Fibroblast of the conjunctiva (primary cell): Measurements from ENCODE around the gene REN.

Experiments
- DNase-seq: peaks from one replicate; pipeline ENCODE4 v3.0.0-alpha.2; 2010; ENCODE audit warnings: low read depth

REN gene

DNA sequence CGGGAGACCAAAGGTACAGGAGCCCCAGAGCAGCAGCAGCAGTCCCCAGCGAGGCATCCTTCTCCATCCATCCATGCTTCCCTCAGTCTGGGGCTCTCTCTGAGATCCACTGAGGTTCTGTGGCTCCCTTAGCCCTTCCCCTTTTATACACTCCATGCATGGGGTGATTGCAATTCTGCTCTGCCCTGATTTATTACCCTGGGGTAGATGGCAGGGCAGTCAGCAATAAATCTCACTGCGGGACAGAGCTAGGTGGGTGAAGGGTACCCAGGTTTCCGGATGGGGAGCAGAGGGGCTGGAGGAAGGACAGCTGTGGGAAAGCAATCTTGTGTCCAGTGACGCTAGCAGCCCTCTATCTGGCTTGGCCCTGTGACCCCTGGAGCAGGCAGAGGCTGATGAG lies at the start of gene REN:
Gene REN (minus strand): TSS at position 119 of the 400 bp plus-strand sequence. CDS start 44 bp downstream, at position 75.
- DNase-seq, result no peak

DNA sequence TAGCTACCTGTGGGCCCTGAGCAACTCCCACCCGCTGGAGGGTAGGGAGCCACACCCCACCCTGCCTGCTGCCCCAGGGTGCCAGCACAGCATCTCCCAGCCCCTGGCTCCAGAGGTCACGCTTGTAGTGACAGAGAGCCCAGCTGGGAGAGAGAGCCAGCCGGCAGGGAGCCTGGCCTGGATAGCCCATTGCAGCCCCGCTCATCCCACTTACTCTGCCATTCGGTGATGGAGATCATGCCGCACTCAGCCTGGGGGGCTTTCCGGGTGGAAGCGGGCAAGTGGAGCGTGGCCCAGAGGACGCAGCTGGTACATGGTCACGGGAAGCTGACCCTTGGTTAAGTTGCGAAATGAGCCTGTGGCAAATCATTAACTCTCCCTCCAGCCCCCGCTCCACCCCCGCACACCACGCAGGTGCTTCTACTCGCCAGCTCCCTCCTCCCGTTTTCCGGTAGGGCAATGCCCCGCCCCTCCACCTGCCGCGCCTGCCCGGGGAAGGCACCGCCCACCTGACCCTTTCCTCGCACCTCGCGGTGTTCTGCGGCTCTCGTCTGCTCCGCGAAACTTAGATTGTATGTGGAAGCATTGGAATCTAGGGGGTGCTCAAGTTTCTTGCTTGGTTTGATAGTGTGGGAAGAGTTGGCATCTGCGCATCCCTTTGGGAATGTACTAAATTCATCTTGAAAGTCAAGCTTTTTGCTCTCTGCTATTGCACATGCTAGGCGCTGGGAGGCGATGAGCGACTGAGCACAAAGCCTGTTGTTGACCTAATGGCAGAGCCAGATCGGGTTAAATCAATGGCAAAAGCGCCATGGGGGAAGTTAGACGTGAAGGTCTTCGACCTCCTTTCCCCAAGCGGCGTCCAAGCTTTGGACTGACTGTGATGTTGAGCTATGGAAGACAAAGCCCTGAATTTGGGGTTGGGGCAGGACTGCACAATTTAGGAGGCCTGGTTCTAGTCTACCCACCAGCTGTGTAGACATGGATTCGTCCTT lies 47.8 kb upstream of the REN start, which contains the start of gene GOLT1A:
Gene GOLT1A (minus strand): TSS at position 321 of the 995 bp plus-strand sequence. CDS start 82 bp downstream, at position 239.
- DNase-seq, result peak; percentile 76

DNA sequence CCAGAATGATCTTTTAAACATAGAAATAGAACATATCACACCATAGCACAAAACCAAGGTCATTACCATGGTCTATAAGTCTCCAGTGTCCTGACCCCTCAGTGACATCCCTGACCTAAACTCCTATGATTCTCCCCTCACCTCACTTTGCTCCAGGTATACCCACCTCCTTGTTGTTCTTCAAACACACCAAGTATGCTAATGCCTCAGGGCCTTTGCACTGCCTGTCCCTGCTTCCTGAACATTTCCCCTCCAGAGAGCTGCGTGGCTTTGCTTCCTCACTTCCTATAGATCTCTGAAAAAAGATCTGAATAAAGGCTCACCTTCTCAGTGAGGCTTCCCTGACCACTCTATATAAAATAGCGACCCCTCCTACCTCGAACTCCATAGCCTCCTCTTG lies 46.6 kb upstream of the REN start:
- DNase-seq, result no peak

DNA sequence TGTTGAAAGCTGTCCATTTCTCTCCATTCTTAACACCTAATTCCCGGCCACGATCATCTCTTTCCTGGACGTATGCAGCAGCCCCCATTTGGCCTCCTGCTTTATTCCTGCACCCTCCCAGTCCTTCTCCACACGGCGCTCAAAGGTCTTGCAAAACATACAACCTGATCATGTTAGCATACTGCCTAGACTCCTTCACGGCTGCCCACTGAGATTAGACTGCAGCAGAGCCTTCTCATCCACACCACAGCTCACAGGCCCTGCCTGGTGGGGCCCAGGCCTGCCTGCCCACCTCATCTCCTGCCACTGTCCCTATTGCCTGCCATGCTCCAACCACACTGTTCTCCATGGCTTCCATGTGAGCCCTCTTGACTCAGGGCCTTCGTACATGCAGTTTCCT lies 44.9 kb upstream of the REN start:
- DNase-seq, result no peak

DNA sequence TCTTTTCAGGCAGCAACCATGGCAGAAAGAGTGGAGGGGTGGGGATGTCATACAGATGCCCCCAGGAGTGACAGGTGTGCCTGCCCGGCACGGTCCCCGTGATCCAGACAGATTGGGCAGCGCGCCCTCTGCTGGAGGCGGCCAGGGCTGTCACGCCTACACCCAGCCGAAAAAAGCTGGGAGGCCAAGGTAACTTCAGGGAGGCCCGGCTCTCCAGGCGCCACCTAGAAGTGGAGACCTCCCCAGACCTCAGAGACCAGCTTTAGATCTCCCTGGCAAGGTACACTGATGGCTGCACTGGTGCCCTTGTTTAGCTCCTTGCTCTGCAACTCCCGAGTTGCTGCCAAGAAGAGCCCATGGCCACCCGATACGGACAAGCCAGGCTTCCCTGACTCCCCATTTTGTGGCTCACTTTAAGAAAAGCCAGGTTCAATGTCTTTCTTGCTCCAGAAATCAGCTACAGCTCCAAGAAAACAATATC lies 41.0 kb upstream of the REN start:
- no peak for DNase-seq

DNA sequence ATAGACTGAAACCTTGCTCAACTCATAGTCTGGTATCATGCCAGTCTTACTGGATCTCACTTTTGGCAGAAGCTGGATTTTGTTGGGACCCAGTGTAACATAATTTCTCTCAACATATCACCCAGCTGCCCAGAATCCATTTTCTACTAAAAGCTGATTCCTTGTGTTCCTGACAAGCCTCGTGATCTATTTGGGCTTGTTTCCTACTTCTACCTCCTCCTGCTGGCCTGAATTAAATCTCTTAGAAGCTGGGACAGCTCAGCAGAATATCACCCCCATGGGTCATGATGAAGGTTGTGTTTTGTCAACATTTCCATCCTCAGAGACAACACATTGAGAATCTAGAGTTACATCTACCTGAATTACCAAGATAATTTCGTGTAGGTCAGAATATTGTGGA lies 40.0 kb upstream of the REN start:
- DNase-seq, result no peak

DNA sequence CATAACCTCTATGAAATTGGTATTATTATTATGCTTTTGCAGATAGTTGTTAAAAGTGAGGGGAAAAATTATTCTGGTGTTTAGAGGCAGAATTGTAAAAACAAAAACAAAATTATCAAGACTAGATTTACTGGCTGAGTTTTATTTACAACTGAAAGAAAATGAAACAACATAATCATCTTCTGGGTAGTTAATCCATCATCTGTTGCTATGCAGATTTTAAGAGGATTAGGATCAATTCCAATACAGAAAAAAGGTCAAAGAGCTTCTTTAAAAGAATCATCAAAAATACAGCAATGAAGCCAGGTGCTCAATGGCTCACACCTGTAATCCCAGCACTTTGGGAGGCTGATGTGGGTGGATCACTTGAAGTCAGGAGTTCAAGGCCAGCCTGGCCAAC lies 39.3 kb upstream of the REN start:
- DNase-seq, result no peak

DNA sequence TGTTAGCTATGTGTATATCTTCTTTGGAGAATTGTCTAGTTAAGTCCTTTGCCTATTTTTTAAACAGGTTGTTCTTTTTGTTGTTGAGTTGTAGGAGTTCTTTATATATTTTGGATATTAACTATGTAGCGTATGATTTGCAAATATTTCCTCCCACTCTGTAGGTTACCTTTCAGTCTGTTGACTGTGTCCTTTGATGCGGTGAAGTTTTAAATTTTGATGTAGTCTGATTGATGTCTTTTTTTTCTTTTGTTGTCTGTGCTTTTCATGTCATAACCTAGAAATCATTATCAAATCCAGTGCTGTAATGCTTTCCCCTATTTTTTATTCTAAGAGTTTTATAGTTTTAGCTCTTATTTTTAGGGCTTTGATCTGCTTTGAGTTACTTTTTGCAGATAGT lies 38.8 kb upstream of the REN start:
- DNase-seq, result no peak

DNA sequence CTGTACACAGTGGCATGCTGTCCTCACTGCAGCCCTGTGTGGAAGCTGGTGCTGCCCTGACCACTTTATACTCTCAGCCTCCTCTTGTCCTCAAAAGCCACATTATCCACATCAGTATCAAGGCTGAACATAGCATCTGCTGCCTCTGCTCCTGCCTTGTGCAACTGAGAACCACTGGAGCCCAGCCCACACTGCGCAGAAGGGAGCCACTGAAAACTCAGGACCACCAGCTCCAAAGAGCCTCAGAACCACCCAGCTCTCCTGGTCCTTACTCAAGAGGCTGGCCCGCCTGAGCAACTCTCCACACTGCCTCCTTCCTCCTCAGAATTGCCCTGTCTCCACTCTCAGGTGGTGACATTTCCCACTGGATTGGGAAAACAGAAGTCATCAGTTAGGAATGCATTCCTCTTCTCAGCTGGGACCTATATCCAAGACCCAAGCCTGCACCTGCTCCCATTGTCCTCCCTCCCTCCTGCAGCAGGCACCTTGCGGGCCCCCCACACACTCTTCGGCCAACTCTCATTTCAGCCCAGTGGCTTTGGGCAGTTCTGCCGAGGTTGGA lies 37.1 kb upstream of the REN start:
- DNase-seq, result no peak

DNA sequence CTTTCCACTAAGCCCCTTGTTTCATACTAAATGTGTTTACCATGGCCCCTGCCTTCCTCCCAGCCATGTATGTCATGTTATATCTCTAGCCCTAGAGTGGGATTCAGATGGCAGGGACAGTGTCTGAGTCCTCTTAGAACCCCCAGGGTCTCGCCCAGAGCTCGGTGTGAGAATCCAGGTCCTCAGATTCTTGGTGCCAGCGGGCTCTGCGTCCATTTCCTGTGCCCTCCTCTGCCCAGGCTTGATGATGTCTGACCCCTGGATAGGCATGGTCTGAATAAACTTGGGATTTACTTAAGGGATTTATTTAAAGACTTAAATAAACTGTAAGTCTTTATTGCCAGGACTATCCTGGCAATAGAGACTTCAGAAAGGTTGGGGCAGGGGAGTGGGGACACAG lies 36.3 kb upstream of the REN start:
- no peak for DNase-seq

DNA sequence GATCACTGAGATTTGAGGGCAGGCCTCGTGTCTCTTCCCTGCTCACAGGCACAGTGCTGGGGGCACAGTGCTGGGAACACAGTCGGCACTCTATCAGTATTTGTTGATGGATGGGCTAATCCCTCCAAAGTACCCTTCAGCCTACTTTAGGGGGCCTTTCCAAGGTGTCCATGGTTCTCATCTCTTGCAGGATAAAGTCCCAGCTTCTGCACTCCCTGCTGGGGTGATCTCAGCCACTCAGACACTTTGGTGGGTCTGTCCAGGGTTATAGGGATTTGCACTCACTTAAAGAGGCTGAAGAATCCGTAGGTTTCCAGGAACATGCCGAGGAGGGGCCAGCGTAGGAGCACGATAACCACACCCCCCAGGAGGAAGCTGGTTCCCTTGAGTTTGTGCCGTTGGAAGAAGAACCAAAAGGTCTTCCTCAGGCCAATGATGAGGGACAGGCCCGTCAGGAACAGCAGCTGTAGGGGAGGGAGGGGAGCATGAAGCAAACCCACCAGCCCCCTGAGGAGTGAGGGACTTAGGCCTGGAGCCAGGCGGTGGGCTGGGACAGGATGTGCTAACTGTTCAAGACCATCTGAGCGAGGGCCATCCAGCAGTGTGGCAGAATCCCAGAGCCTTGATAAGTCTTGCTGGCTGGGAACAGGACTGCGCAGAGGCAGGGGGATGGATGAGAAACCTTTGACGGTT lies 35.4 kb upstream of the REN start:
- DNase-seq, result no peak

DNA sequence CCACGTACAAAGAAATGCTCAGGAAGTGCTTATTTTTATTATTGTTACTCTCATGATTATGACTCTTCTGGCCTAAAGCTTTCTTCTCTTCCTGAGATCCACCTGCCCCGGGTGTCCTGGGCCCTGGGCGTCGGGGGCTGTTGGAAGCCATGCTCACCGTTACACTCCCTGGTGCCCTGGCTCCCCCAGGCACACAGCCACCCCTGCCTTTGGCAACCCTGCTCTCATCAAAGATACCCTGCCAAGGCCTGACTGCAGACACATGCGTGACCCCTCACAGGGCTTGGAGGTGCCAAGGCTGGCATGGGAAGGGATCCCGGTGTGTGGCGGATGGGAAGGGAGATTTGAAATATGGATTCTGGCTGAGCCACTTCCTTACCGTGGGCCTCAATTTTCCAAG lies 33.4 kb upstream of the REN start:
- no peak for DNase-seq

DNA sequence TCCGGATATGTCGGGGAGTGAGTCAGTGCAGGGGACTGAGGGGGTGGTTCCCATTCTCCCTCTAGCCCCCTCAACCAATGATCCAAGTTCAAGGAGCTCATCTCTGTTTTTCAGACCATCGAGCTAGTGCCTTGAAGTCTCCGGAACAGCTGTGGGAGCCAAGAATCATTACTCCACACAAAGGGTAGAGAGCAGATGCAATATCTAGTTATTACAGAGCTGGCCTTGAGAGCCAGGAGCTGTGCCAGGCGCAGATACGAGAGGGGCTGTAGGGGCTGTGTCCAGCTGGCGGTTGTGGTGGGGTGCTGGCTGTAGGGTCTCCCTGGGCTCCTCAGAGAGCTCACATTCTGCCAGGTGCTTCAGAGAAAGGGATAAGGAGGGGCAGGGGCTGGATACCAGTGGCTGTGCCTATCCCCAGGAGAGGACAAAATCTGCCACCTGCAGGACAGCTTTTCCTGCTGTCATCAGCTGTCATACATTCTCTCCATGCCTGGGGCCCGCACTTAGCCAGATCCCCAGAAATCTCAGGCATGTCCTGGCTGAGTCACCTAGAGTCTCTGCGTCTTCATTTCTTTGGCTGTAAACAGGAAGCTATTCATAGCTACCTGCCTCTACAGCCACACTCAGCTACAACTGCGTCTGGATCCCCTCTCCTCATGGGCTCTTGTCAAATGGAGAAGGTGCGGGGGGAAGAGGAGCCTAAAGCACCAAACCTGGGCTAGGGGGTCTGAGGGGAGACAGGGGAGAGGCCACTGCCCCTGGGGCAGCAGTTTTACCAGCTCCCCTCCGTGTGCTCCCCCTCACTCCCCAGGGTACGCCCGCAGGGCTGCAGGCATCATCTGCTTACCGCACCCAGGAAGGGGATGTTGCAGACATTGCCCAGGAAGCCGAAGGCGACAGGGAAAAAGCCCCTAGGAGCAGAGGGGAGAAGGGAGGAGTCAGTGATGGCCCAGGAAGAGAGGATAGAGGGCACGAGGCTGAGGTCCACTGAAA lies 32.5 kb upstream of the REN start:
- DNase-seq, result no peak

DNA sequence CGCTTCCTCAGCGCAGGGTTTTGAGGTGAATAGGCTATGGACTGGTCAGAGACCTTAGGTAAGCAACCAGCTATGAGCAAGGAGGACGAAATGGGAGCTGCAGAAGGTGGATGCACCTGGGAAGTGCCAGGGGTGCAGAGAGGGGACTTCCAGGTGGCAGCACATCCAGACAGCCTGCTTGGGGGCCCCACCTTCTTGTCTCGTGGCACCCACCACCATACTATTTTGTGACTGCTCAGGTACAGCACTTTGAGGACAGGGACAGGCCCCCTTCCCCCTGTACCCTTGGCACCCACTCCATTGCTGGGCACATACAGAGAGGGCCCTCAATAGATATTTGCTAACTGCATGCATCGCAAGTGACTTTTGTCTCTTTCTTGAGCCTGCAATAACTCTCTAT lies 30.9 kb upstream of the REN start:
- DNase-seq, result no peak

DNA sequence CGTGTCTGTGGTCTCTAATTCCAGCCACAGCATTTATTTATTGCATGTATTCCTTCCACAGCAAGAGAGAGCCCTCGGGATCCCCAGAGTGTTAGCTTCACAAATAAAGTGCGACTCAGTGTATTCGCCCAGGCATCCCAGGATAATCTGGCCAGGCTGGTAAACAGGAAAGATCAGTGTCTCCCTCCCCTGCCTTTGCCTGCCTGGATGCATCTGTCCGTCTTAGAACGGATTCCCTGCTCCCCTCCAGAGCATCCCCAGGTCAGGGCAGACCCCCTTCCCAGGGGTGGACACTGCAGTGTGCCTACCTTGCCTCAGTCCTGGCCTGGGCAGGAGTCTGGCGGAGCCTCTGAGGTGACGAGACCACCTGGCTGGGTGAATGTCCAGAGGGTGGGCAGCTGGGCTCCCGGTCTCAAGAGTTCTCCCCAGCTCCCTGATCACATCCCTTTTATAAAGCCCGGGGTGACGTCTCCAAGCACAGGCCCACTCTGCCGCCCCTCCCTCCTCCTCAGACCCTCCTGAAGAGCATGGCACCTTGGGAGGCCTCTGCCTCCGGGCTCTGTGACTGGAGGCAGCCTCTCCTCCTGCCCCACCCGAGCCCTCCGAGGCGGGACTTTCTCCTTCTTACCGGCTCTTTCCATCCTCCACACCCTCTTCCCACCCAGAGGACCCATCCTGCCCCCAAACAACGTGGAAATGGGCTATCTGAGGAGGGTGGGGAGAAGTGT lies 30.1 kb upstream of the REN start, which contains the start of gene KISS1:
Gene KISS1 (minus strand): TSS at position 424 of the 728 bp plus-strand sequence. CDS start 3,615 bp downstream, outside the sequence.
- DNase-seq, result no peak

DNA sequence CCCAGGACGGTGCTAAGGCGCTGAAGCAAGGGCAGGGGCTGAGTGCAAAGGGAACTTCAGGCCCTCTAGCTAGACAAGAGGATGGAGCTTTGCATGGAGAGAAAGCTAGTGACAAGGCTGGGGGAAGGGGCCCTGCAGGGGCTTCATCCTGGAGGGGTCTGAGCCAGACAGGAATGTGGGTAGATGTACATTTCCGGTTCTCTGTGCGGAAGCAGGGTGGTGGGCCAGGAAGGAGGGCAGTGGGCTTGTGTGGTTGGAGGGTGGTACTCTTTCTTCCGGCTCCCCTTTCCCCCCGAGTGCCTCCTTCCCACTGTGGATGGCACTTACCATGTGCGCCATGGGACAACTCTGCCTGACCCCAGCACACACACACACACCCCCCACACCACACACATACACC lies 28.6 kb upstream of the REN start:
- DNase-seq, result no peak

DNA sequence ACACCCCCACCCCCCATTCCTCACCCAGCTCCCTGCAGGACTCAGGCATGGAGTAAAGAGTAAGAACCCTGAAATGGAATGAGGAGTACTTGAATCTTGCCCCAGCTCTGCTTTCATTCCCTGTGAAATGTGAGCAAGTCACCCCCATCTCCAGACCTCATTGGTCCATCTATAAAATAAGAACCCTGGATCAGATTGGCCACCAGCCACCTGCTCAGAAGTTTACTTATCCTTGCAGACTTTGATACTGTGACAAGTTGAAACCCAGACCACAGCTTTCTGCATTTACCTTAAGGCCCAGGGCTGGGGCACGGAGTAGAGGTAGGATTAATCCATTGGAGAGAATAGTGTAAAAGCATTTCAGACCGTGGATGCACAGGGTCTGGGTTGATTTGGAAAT lies 27.9 kb upstream of the REN start:
- DNase-seq, result no peak

DNA sequence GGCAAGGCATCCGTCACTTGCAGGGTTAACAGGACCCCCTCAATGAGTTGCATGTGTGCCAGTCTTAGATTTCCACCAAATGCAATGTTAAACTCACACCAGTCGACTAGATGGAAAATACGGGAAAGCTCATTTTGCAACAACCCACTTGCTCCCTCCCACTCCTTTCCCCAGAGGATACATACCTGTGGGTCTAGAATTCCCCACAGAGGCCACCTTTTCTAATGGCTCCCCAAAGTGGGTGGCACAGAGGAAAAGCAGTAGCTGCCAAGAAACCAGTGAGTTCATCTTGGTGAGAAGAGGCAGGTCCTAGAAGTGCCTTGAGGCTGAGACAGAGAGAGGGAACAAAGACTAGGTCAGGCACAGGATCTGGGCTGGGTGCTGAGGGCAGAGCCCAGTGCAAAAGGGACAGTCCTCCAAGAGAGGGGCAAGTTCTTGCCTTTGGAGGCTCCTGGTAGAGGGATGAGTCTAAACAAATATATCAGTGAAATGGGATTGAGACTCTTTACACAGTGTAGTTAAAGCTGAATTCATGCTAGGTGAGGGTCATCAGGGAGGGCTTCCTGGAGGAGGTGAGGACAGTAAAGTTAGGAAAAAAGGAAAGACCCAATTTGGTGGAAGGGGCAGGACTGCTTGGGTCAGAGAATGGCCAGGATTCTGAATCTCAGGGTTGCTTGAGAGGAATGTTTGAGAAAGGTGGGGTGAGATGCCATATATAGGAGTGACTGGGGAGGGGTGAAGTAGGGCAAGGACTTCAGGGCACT lies 26.6 kb upstream of the REN start:
- DNase-seq, result no peak

DNA sequence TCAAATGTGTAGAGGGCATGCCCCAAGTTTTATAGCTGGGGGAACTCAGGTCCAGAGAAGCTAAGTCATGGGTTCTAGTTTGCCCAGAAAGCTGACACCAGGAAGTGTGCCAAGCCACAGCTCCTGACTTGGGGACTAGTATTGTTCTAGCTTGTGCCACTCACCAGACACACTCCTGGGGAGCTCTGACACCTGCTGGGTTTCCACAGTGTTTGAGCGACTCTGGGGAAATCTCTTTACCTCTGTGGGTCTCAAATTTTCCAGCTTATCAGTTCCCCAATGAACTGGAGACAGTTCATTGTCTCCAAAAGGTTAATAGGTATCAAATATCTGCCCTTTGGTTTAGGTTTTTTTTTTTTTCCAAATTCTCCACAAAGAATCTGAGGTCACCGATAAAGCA lies 25.9 kb upstream of the REN start:
- DNase-seq, result no peak

DNA sequence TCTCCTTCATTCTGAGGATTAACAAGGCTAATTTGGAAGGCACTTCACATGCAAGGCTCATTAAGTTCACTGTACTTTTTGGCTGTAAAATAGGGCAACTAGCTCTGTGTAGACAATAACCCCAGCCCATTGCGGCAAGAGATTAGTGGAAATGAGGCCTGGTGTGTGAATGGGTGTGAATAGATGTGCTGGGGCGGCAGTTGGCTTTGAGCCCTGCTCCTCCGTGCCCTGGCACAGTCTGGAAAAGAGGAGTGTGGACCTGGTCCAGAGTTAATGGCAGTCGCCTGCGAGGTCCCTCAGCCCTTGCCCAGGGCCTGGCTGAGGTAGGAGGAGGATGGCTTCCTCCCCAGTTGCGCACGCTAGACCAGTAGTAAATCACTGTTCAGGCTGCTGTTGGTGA lies 25.3 kb upstream of the REN start:
- no peak for DNase-seq
